ENCODE results near the gene CA5A. TPM values are rescaled to one million over a fixed set of nuclear protein-coding genes. Genes with fewer than 3 reads are reported as not detected.

The CA5A gene
- total and polyA plus RNA-seq, 2 of the 13 experiments (the other 11 are each of a cell fraction or from before 2014, with no cell fraction given), result 66.8 to 106 TPM

DNA sequence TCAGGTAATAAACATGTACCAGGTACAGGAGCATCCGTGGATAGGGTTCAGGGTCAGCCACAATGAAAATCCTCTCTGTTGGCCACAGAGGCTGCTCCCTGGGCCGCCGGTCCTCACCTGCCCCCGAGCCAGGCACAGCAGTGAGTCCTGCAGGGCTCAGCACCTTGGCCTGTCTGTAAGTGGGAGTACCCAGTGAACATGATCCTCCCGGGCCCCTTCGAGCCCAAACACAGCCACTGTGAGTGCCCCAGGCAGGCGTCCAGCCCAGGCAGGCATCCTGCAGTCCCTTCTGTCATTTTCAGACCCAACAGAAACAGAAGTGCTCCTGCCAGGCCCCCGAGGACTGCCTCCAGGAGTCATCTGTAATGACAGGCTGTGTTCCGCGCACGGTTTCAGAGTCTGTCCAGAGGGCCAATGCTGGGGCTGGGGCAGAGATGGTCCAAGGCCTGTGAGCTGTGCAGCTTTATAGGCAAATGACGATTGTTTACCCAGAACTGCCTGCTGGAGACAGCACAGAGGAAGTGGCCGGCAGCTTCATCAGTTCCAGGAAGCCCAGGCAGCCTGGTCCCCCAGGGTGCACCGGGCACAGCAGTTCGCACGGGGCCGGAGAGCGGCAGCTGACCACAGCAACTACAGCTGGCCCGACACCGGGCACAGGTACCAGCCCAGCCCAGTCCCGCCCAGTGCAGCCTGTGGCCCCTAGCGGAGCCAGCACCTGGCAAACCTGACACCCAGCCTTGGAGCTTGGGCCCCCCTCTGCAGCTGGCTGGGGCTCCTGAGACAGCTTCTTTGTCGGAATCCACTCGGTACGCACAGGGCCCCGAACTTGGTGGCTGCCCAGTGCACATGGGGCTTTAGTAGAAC, 80.2 kb downstream of the CA5A start (continued):
- TF ChIP-seq, protein P1, sequence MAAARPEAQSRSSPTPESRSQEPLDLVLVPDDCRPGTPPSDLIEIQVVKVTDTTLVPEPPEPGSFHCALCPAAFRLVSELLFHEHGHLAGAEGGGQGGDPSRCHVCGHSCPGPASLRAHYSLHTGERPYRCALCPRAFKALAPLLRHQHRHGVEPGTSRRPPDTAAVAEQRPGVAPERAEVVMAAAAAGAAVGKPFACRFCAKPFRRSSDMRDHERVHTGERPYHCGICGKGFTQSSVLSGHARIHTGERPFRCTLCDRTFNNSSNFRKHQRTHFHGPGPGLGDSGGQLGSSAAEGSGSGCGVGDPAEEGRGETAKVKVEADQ (CRISPR knock-in tag; IDR thresholded peaks at IDR 0.05; ENCODE audit: borderline replicate concordance), result peak; percentile 77; the same call in 1 of the 2 replicates
- TF ChIP-seq KAT7 (CRISPR knock-in tag; IDR thresholded peaks at IDR 0.05; ENCODE audit: borderline replicate concordance) (peak; percentile 65; the same call in 1 of the 2 replicates), MED8 (CRISPR knock-in tag; IDR thresholded peaks at IDR 0.05; ENCODE audit: insufficient replicate concordance) (no peak), ZZZ3 (CRISPR knock-in tag; IDR thresholded peaks at IDR 0.05; ENCODE audit: borderline replicate concordance) (0 out of 2 replicates have a peak, but pooled peaks have one; percentile 53), ZNF577 (CRISPR knock-in tag; IDR thresholded peaks at IDR 0.05; ENCODE audit: borderline replicate concordance, low read depth) (no peak), ZFP36L1 (CRISPR knock-in tag; IDR thresholded peaks at IDR 0.05) (no peak), RBM39 (IDR thresholded peaks at IDR 0.05; ENCODE audit: low read depth, low read length, poor library complexity, severe bottlenecking) (peak; percentile 40), STAT5B (CRISPR knock-in tag; IDR thresholded peaks at IDR 0.05) (no peak), ZNF253 (CRISPR knock-in tag; IDR thresholded peaks at IDR 0.05; ENCODE audit: borderline replicate concordance) (0 out of 2 replicates have a peak, but pooled peaks have one; percentile 21), MTA3 (CRISPR knock-in tag; IDR thresholded peaks at IDR 0.05) (no peak), ZNF615 (CRISPR knock-in tag; IDR thresholded peaks at IDR 0.05; ENCODE audit: borderline replicate concordance) (no peak), RBAK (CRISPR knock-in tag; IDR thresholded peaks at IDR 0.05) (no peak), NRL (CRISPR knock-in tag; IDR thresholded peaks at IDR 0.05; ENCODE audit: borderline replicate concordance) (no peak), HMGA1 (CRISPR knock-in tag; conservative IDR thresholded peaks at IDR 0.05) (no peak), ZNF549 (CRISPR knock-in tag; IDR thresholded peaks at IDR 0.05) (no peak), ZFYVE20 (CRISPR knock-in tag; IDR thresholded peaks at IDR 0.05; ENCODE audit: borderline replicate concordance, low read depth) (no peak), SKI (IDR thresholded peaks at IDR 0.05; ENCODE audit: partially characterized antibody) (no peak), NR2F1 (CRISPR knock-in tag; IDR thresholded peaks at IDR 0.05) (peak in 1 of 2 experiments; percentile 37; a peak in 1 of 4 replicates), PHF8 (CRISPR knock-in tag; IDR thresholded peaks at IDR 0.05) (peak; percentile 21; the same call in 1 of the 2 replicates)
- TF ChIP-seq, protein P2, sequence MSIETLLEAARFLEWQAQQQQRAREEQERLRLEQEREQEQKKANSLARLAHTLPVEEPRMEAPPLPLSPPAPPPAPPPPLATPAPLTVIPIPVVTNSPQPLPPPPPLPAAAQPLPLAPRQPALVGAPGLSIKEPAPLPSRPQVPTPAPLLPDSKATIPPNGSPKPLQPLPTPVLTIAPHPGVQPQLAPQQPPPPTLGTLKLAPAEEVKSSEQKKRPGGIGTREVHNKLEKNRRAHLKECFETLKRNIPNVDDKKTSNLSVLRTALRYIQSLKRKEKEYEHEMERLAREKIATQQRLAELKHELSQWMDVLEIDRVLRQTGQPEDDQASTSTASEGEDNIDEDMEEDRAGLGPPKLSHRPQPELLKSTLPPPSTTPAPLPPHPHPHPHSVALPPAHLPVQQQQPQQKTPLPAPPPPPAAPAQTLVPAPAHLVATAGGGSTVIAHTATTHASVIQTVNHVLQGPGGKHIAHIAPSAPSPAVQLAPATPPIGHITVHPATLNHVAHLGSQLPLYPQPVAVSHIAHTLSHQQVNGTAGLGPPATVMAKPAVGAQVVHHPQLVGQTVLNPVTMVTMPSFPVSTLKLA (IDR thresholded peaks at IDR 0.05), result no peak
- TF ChIP-seq, protein P3, sequence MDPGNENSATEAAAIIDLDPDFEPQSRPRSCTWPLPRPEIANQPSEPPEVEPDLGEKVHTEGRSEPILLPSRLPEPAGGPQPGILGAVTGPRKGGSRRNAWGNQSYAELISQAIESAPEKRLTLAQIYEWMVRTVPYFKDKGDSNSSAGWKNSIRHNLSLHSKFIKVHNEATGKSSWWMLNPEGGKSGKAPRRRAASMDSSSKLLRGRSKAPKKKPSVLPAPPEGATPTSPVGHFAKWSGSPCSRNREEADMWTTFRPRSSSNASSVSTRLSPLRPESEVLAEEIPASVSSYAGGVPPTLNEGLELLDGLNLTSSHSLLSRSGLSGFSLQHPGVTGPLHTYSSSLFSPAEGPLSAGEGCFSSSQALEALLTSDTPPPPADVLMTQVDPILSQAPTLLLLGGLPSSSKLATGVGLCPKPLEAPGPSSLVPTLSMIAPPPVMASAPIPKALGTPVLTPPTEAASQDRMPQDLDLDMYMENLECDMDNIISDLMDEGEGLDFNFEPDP (CRISPR knock-in tag; conservative IDR thresholded peaks at IDR 0.05), result no peak
- TF ChIP-seq, protein P4, sequence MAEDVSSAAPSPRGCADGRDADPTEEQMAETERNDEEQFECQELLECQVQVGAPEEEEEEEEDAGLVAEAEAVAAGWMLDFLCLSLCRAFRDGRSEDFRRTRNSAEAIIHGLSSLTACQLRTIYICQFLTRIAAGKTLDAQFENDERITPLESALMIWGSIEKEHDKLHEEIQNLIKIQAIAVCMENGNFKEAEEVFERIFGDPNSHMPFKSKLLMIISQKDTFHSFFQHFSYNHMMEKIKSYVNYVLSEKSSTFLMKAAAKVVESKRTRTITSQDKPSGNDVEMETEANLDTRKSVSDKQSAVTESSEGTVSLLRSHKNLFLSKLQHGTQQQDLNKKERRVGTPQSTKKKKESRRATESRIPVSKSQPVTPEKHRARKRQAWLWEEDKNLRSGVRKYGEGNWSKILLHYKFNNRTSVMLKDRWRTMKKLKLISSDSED (CRISPR knock-in tag; IDR thresholded peaks at IDR 0.05), result no peak
- TF ChIP-seq, protein P5, sequence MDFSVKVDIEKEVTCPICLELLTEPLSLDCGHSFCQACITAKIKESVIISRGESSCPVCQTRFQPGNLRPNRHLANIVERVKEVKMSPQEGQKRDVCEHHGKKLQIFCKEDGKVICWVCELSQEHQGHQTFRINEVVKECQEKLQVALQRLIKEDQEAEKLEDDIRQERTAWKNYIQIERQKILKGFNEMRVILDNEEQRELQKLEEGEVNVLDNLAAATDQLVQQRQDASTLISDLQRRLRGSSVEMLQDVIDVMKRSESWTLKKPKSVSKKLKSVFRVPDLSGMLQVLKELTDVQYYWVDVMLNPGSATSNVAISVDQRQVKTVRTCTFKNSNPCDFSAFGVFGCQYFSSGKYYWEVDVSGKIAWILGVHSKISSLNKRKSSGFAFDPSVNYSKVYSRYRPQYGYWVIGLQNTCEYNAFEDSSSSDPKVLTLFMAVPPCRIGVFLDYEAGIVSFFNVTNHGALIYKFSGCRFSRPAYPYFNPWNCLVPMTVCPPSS (IDR thresholded peaks at IDR 0.05), result no peak
